ENCODE results near the gene PRUNE2.
"Not testable (repeated sequence)": the region's sequence is repeated elsewhere in the genome, so short reads cannot be mapped to it uniquely, and the experiment has no call there.

The PRUNE2 gene

GRCh38 chr9:76800901-76801300, 105.0 kb downstream of the PRUNE2 start:
- DNase-seq (ENCODE audit: low read depth in 2 of 2), result no peak

GRCh38 chr9:76799473-76799872, 106.4 kb downstream of the PRUNE2 start:
- no peak for DNase-seq (ENCODE audit: low read depth in 2 of 2)

GRCh38 chr9:76798527-76798926, 107.4 kb downstream of the PRUNE2 start:
- DNase-seq (ENCODE audit: low read depth in 2 of 2), result no peak

GRCh38 chr9:76796296-76796695, 109.6 kb downstream of the PRUNE2 start:
- no peak for DNase-seq (ENCODE audit: low read depth in 2 of 2)

DNA sequence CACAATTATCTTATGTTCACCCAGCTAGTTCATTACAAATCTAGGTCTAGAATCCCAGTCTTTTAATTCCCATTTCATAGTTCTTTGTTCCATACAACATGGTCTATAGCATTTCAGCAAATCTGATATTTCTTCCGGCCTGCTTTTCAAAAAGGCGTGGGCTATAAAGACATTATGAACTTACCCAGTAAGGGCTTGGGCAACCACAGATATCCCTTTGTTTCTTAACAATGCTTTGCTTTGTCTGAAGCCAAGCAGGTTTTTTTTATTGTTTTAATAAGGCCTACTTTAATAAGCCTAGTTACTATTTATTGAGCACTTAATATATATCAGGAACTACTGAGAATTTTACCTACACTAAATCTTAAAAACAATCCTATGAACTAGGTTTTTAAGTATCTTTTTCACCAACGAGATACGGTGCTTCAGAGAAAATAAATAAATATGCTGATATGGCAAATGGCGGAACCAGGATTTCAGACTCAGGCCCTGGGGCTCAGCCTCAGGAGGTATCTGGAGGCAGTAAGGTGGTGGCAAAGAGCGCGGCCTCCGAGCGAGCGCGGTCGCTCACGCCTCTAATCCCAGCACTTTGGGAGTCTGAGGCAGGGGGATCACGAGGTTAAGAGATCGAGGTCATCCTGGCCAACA, 112.0 kb downstream of the PRUNE2 start:
- DNase-seq (ENCODE audit: low read depth in 2 of 2), result no peak

DNA sequence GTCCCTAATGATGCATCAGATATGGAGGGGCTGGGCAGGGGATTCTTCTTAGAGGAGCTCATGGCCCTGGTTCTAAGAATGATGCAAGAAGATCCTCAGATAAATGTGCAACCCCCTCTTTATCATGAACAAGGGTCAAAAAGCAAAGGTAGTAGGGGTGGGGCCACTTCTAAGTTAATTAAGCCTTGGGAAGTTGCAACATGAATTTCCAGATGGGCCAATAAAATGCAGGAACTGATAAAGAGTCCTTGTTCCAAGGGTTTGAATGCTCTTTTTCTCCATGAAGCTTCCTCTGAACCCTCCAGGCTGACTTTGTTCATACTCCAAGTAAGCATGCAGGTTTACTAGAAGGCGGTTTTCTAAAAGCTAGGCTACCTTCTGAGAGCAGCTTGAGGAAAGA, 116.1 kb downstream of the PRUNE2 start:
- DNase-seq (ENCODE audit: low read depth in 2 of 2), result no peak

DNA sequence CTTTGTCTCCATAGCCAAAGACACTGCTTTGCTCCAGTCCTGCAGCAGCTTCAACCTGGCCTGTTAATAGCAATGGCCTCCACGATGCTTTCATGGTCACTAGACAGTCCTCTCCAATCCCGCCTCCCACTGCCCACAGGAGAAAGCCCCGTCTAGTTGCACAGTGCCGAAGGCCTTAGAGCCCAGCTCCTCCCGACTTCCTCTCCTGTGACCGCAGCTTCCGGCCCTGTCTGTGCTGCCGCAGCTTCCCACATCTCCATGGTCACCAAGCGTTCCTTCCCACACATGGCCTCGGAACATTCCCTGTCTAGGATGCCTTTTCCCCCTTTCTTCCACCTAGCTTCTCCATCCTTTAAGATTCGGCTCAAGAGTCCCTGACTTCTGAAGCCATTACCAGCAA, 118.2 kb downstream of the PRUNE2 start:
- no peak for DNase-seq (ENCODE audit: low read depth in 2 of 2)

GRCh38 chr9:76785501-76785900, 120.4 kb downstream of the PRUNE2 start:
- DNase-seq (ENCODE audit: low read depth in 2 of 2), result no peak

- no peak for DNase-seq (ENCODE audit: low read depth in 2 of 2)
Observed at GRCh38 chr9:76784881-76785280, 121.0 kb downstream of the PRUNE2 start.

- no peak for DNase-seq (ENCODE audit: low read depth in 2 of 2)
Observed at GRCh38 chr9:76772686-76773445, 133.0 kb downstream of the PRUNE2 start.

GRCh38 chr9:76766126-76766525, 139.8 kb downstream of the PRUNE2 start:
- no peak for DNase-seq (ENCODE audit: low read depth in 2 of 2)

DNA sequence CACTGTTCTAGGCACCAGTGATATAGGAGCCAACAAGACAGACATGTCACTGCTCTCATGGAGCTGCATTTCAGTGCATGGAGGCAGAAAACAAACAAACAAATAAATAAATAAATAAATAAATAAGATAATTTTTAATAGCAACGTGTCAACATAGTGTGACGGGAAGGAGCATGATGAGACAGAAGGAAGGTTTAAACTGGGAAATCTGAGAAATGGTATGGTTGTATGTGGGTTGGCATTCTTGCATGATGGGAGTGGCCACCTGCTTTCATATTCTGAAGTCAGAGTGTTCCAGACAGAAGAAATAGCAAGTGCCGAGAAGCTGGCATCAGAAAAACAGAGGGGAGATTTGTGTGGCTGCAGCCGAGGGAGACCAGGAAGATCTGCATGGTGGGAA, 141.8 kb downstream of the PRUNE2 start, which contains the start of gene PCA3:
Gene PCA3, plus strand, starts transcription at position 301 of the 400 bp plus-strand sequence.
- DNase-seq (ENCODE audit: low read depth in 2 of 2), result no peak

DNA sequence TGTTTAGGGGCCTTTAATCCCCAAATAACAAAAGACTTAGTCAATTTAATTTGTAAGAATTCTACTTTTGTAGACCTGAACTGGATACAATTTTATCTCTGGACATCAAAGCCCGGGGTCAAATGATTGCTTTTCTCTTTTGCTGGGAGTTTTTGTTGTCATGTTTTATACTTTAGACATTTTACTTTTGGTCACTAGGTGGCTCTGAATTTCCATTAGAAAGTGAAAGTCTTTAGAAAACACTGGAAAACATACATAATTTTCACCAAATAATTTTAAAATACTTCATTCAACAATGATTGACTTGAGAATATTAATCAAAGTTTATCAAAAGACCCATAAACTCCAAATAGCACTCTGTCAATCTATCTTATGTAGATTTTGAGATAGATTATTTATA, 144.5 kb downstream of the PRUNE2 start:
- no peak for DNase-seq (ENCODE audit: low read depth in 2 of 2)

- DNase-seq (ENCODE audit: low read depth in 2 of 2), result no peak
Observed at GRCh38 chr9:76759732-76760131, 146.2 kb downstream of the PRUNE2 start.

GRCh38 chr9:76758476-76758875, 147.4 kb downstream of the PRUNE2 start:
- no peak for DNase-seq (ENCODE audit: low read depth in 2 of 2)

DNA sequence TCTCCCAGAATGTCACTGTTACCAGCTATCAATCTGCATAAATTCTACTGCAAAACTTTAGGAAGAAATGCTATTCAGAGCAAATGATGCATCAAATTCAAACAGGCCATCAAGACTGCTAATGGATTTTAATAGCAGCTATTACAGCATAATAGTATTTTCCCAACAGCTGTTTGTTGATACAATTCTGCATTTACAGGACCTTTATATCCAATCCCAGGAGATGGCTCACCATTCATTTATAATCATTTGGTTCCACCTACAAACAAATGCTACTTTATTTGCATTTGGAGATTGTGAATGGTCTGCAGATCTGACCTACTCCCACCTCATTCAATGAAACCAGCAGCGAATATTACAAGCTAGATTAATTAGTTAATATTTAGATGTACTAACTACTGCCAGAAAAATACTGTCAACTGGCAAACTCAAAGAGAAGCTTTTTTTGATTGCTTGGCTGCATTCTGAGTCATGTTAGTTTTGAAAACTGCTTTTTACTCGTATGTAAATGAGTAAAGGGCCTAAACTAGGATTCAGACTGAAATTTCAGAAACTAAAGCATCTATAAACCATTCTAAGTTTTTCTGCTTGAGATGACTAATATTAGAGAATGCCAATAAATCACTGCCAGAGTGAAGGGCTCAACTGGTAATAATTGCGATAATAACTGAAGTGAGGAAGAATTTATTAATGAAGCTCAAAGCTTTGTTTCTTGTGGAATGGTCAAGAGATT, 148.8 kb downstream of the PRUNE2 start:
- no peak for DNase-seq (ENCODE audit: low read depth in 2 of 2)

- no peak for DNase-seq (ENCODE audit: low read depth in 2 of 2)
Observed at GRCh38 chr9:76756268-76756640, 149.7 kb downstream of the PRUNE2 start.

- DNase-seq (ENCODE audit: low read depth in 2 of 2), result no peak
Observed at GRCh38 chr9:76751001-76751400, 154.9 kb downstream of the PRUNE2 start.

DNA sequence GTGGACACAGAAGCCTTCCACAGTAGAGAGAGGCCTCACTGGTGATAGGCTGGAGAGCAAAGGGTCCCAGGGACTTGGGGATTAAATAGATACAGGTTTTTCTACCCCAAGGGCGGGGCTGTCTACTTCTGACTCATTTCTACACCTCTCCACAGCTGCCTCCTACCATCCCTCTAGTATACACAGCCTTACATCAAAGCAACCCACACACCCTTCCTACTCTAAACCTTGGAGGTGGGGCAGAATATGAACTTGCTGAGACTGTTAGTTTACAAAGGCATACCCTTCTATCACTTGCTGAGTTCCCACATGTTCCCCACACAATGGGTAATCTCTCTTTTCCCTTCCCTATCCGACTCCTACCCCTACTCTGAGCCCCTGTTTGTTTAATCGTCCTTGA, 161.6 kb downstream of the PRUNE2 start:
- no peak for DNase-seq (ENCODE audit: low read depth in 2 of 2)

DNA sequence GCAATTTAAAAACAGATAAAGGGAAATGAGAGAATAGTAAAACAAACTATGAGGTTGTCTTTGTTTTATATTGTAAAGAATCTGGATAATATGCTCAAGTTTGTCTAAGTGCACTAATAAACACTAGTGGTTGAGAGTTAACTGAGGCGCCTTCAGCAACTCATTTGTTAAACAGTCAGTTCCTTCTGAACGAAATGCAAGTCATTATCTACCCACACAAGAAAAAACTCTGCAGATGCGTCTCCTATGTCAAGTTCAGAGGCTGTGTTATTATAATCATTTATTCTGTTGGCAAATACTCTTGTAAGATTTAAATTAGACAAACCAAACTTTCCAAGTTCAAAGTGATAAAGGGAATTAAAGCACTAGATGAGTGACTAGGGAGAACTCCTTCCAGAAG, 162.0 kb downstream of the PRUNE2 start:
- DNase-seq (ENCODE audit: low read depth in 2 of 2), result no peak

- not testable (repeated sequence) for DNase-seq (ENCODE audit: low read depth in 2 of 2)
Observed at GRCh38 chr9:76742890-76743289, 163.0 kb downstream of the PRUNE2 start.

DNA sequence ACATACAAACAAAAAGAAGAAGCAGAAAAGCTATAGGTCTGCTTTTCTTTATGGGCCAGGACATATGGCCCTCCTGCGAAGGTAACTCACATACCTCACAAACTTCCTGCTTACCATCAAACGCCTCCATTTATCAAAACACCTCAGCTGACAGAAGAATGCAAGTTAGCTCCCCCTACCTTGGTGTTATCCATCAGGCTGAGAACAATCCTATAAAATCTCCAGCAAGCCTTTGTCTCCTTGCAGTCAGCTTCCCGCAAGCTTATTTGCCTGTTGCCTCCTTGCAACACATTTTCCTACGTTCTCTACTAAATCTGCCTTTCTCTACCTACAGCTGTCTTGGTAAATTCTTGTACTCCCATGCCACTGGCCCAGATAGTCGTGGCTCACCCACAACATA, 164.4 kb downstream of the PRUNE2 start:
- no peak for DNase-seq (ENCODE audit: low read depth in 2 of 2)

- DNase-seq (ENCODE audit: low read depth in 2 of 2), result no peak
Observed at GRCh38 chr9:76738402-76738801, 167.5 kb downstream of the PRUNE2 start.
